ENCODE measurements around the gene HJV.

- TF ChIP-seq TAF1 (IDR thresholded peaks at IDR 0.05; ENCODE audit: borderline replicate concordance, low read depth, low read length) = no peak
- TF ChIP-seq POLR2A (IDR thresholded peaks at IDR 0.05; ENCODE audit: low read depth, low read length) = no peak
- no peak for TF ChIP-seq POLR2AphosphoS5 (IDR thresholded peaks at IDR 0.05; ENCODE audit: low read depth, low read length)
Measured at GRCh38 chr1:146021622-146022402, at the start of gene HJV.
